ENCODE results near the gene GALNT17.

The GALNT17 gene

GRCh38 chr7:71507680-71508602, 376.0 kb downstream of the GALNT17 start:
- H3K36me3 ChIP-seq (replicated peaks), result no peaks in the 10 kb centered on the region
- TF ChIP-seq CTCF (IDR thresholded peaks at IDR 0.05; ENCODE audit: low read depth, low read length, missing control alignments), result no peak
- in situ Hi-C loops (cut with HindIII; ENCODE audit: low pct_ligation_motif_present, low sequenced_read_pairs), result no loop called here

GRCh38 chr7:71509381-71509780, 377.4 kb downstream of the GALNT17 start:
- Histone ChIP-seq H3K4me3 (ENCODE audit: low read depth, low read length) (no peak overlapping the region), H3K27ac (no peak overlapping the region), H3K36me3 (replicated peaks) (no peaks in the 10 kb centered on the region), H3K27me3 (replicated peaks) (no peaks in the 10 kb centered on the region)
- DNase-seq, result no peak
- no peak for TF ChIP-seq CTCF (IDR thresholded peaks at IDR 0.05; ENCODE audit: low read depth, low read length, missing control alignments)
- in situ Hi-C loops (cut with HindIII; ENCODE audit: low pct_ligation_motif_present, low sequenced_read_pairs), result no loop called here

More at GRCh38 chr7:71507680-71508602, 376.0 kb downstream of the GALNT17 start:
- Histone ChIP-seq H3K4me3 (ENCODE audit: low read depth, low read length) (no peak overlapping the region), H3K27me3 (replicated peaks) (no peaks in the 10 kb centered on the region), H3K27ac (no peak overlapping the region)
- no peak for DNase-seq

GRCh38 chr7:71511361-71511807, 379.4 kb downstream of the GALNT17 start:
- in situ Hi-C loops (cut with HindIII; ENCODE audit: low pct_ligation_motif_present, low sequenced_read_pairs), result no loop called here
- TF ChIP-seq CTCF (IDR thresholded peaks at IDR 0.05; ENCODE audit: low read depth, low read length, missing control alignments), result no peak
- no peaks in the 10 kb centered on the region for H3K36me3 ChIP-seq (replicated peaks)
- H3K4me3 ChIP-seq (ENCODE audit: low read depth, low read length), result no peak overlapping the region
- no peaks in the 10 kb centered on the region for H3K27me3 ChIP-seq (replicated peaks)
- DNase-seq, result no peak
- no peak overlapping the region for H3K27ac ChIP-seq

GRCh38 chr7:71517940-71518699, 386.2 kb downstream of the GALNT17 start:
- no peak for TF ChIP-seq CTCF (IDR thresholded peaks at IDR 0.05; ENCODE audit: low read depth, low read length, missing control alignments)
- no peaks in the 10 kb centered on the region for H3K27me3 ChIP-seq (replicated peaks)
- DNase-seq, result no peak
- no peak overlapping the region for H3K4me3 ChIP-seq (ENCODE audit: low read depth, low read length)
- in situ Hi-C loops (cut with HindIII; ENCODE audit: low pct_ligation_motif_present, low sequenced_read_pairs), result no loop called here
- H3K36me3 ChIP-seq (replicated peaks), result no peaks in the 10 kb centered on the region
- H3K27ac ChIP-seq, result no peak overlapping the region

- Histone ChIP-seq H3K36me3 (replicated peaks) (no peaks in the 10 kb centered on the region), H3K27me3 (replicated peaks) (no peaks in the 10 kb centered on the region), H3K4me3 (ENCODE audit: low read depth, low read length) (no peak overlapping the region), H3K27ac (no peak overlapping the region)
- in situ Hi-C loops (cut with HindIII; ENCODE audit: low pct_ligation_motif_present, low sequenced_read_pairs), result no loop called here
- TF ChIP-seq CTCF (IDR thresholded peaks at IDR 0.05; ENCODE audit: low read depth, low read length, missing control alignments), result no peak
- no peak for DNase-seq
Observed at GRCh38 chr7:71518880-71519279, 386.9 kb downstream of the GALNT17 start.
